H1 (cell line): ENCODE data around the gene SLC27A1. TPM values are rescaled to one million over a fixed set of nuclear protein-coding genes. Genes with fewer than 3 reads are reported as not detected.

Source experiments
- CTCF ChIA-PET: fragments of 300-600 bp; sonication (Branson Sonifier 250); formaldehyde crosslinking; loops from one replicate; lab custom pipeline; 2021; ENCODE audit not compliant: partially characterized antibody; lab: Charles Lee
- POLR2A ChIA-PET: fragments of 300-600 bp; sonication (Branson Sonifier 250); formaldehyde crosslinking; loops from one replicate; lab custom pipeline; 2021; ENCODE audit warnings: inconsistent platforms; ENCODE audit not compliant: partially characterized antibody; lab: Charles Lee
- DNase-seq, 2 experiments: peaks; one replicate each; pipeline versions ENCODE4 v3.0.0 to v3.0.0-alpha.2; 2010 to 2022; ENCODE audit warnings: low spot score in 2 of 2, low read depth in 1 of 2, mixed read lengths in 1 of 2
- FAIRE-seq: peaks from 2 replicates; lab custom pipeline; 2011; peaks lifted over from hg19 to GRCh38; lab: Jason Lieb, UNC
- H2AFZ ChIP-seq: 2 replicates; pipeline ENCODE4 v1.8.1; 2012; ENCODE audit warnings: low read length, inconsistent platforms
- H2AK5ac ChIP-seq: 2 replicates; pipeline ENCODE4 v1.6.1; 2013; ENCODE audit warnings: low read depth, low read length
- H2BK120ac ChIP-seq: replicated peaks from 2 replicates; pipeline ENCODE3; 2013; ENCODE audit warnings: low read depth, low read length, inconsistent platforms
- H2BK12ac ChIP-seq: 2 replicates; pipeline ENCODE4 v1.6.1; 2013; ENCODE audit warnings: low read depth, low read length
- H2BK15ac ChIP-seq: 2 replicates; pipeline ENCODE4 v1.6.1; 2013; ENCODE audit warnings: low read length
- H2BK20ac ChIP-seq: 2 replicates; pipeline ENCODE4 v1.6.1; 2013; ENCODE audit warnings: low read length
- H2BK5ac ChIP-seq: 2 replicates; pipeline ENCODE4 v1.6.1; 2013; ENCODE audit warnings: low read depth, low read length
- H3K14ac ChIP-seq: 2 replicates; pipeline ENCODE4 v1.6.1; 2013; ENCODE audit warnings: inconsistent platforms; ENCODE audit not compliant: insufficient read length
- H3K18ac ChIP-seq: 2 replicates; pipeline ENCODE4 v1.6.1; 2013; ENCODE audit warnings: low read length; ENCODE audit errors: extremely low read depth
- H3K23ac ChIP-seq: 2 replicates; pipeline ENCODE4 v1.6.1; 2013; ENCODE audit warnings: inconsistent platforms; ENCODE audit not compliant: insufficient read length
- H3K23me2 ChIP-seq: 2 replicates; pipeline ENCODE4 v1.6.1; 2013; ENCODE audit warnings: low read depth, low read length
- H3K27ac ChIP-seq: 2 replicates; pipeline ENCODE4 v1.6.1; 2011; ENCODE audit warnings: low read depth, low read length, inconsistent platforms
- H3K27me3 ChIP-seq, 4 experiments: replicated peaks in 1 of 4; 1 replicate in 1 of 4; 2 replicates in 3 of 4; pipeline versions ENCODE4 v1.6.1 to v1.8.1; 2011 to 2013; ENCODE audit warnings: low read length in 3 of 4, mild to moderate bottlenecking in 3 of 4, inconsistent platforms in 2 of 4, mixed read lengths in 2 of 4, moderate library complexity in 1 of 4; ENCODE audit not compliant: control insufficient read depth in 3 of 4, insufficient read depth in 3 of 4; ENCODE audit errors: extremely low read depth in 1 of 4
- H3K36me3 ChIP-seq, 4 experiments: 2 replicates each; pipeline versions ENCODE4 v1.6.1 to v1.8.1; 2011 to 2013; ENCODE audit warnings: mild to moderate bottlenecking in 4 of 4, low read length in 3 of 4, moderate library complexity in 2 of 4, control low read depth in 1 of 4, inconsistent platforms in 1 of 4; ENCODE audit not compliant: insufficient read depth in 4 of 4, control insufficient read depth in 2 of 4
- H3K4ac ChIP-seq: replicated peaks from 2 replicates; pipeline ENCODE3; 2013; ENCODE audit warnings: low read length, low read depth, mixed read lengths, inconsistent platforms; ENCODE audit not compliant: insufficient read length
- H3K4me1 ChIP-seq, 4 experiments: replicated peaks in 1 of 4; 1 replicate in 1 of 4; 2 replicates in 3 of 4; pipeline versions ENCODE4 v1.6.1 to v1.8.1; 2011 to 2013; ENCODE audit warnings: low read length in 3 of 4, inconsistent platforms in 2 of 4, mixed read lengths in 1 of 4; ENCODE audit not compliant: insufficient read depth in 4 of 4, control insufficient read depth in 3 of 4
- H3K4me2 ChIP-seq, 2 experiments: 2 replicates each; pipeline versions ENCODE4 v1.6.1 to v1.8.1; 2011 to 2013; ENCODE audit warnings: low read depth in 2 of 2, low read length in 2 of 2, control low read depth in 1 of 2, inconsistent platforms in 1 of 2, mild to moderate bottlenecking in 1 of 2; ENCODE audit not compliant: insufficient read depth in 1 of 2
- H3K4me3 ChIP-seq, 4 experiments: fragments of 200-600, 300-600 bp in 1 of 4; sonication (generic), shearing (Covaris generic), sonication (Bioruptor Twin) in 1 of 4; 2 replicates each; pipeline versions ENCODE4 v1.5.1 to v1.8.1; 2011 to 2016; ENCODE audit warnings: low read length in 4 of 4, low read depth in 3 of 4, control low read depth in 2 of 4, inconsistent platforms in 2 of 4, mild to moderate bottlenecking in 2 of 4, mixed read lengths in 1 of 4, moderate library complexity in 1 of 4; ENCODE audit not compliant: insufficient read depth in 2 of 4; ENCODE audit errors: extremely low read depth in 1 of 4
- H3K56ac ChIP-seq: replicated peaks from 2 replicates; pipeline ENCODE3; 2013; ENCODE audit warnings: low read depth, mild to moderate bottlenecking, mixed read lengths, low read length, inconsistent platforms; ENCODE audit not compliant: insufficient read length
- H3K79me1 ChIP-seq: 2 replicates; pipeline ENCODE4 v1.6.1; 2013; ENCODE audit warnings: low read depth, low read length, control low read depth
- H3K79me2 ChIP-seq, 2 experiments: 2 replicates each; pipeline versions ENCODE4 v1.6.1 to v1.8.1; 2012 to 2013; ENCODE audit warnings: low read length in 2 of 2, mild to moderate bottlenecking in 2 of 2, inconsistent platforms in 1 of 2; ENCODE audit not compliant: insufficient read depth in 2 of 2, control insufficient read depth in 1 of 2
- H3K9ac ChIP-seq, 4 experiments: replicated peaks in 1 of 4; 1 replicate in 1 of 4; 2 replicates in 3 of 4; pipeline versions ENCODE4 v1.6.1 to v1.8.1; 2011 to 2013; ENCODE audit warnings: low read depth in 3 of 4, low read length in 3 of 4, control low read depth in 2 of 4, mild to moderate bottlenecking in 2 of 4, moderate library complexity in 2 of 4, inconsistent platforms in 1 of 4; ENCODE audit errors: extremely low read depth in 1 of 4
- H3K9me3 ChIP-seq, 2 experiments: 2 replicates each; pipeline versions ENCODE4 v1.6.1 to v1.8.1; 2012 to 2013; ENCODE audit warnings: mild to moderate bottlenecking in 2 of 2, moderate library complexity in 2 of 2, control low read depth in 1 of 2, inconsistent platforms in 1 of 2, low read depth in 1 of 2, low read length in 1 of 2, mixed read lengths in 1 of 2; ENCODE audit not compliant: insufficient read depth in 2 of 2
- H4K20me1 ChIP-seq, 2 experiments: replicated peaks in 1 of 2; 2 replicates each; pipeline versions ENCODE3 to v1.8.1; 2011 to 2013; ENCODE audit warnings: inconsistent platforms in 2 of 2, low read length in 2 of 2, mild to moderate bottlenecking in 1 of 2; ENCODE audit not compliant: insufficient read depth in 2 of 2, control insufficient read depth in 1 of 2
- H4K5ac ChIP-seq: 2 replicates; pipeline ENCODE4 v1.6.1; 2013; ENCODE audit warnings: low read length, low read depth, mixed read lengths, inconsistent platforms; ENCODE audit not compliant: insufficient read length
- H4K8ac ChIP-seq: 2 replicates; pipeline ENCODE4 v1.8.0; 2013; ENCODE audit warnings: mild to moderate bottlenecking, moderate library complexity, low read length, inconsistent platforms; ENCODE audit not compliant: insufficient read depth; ENCODE audit errors: extremely low read depth
- H4K91ac ChIP-seq: replicated peaks from 2 replicates; pipeline ENCODE3; 2013; ENCODE audit warnings: low read length, mixed read lengths, inconsistent platforms; ENCODE audit not compliant: insufficient read length
- ASH2L ChIP-seq: fragments of 200-600, 300-600 bp; sonication (generic); IDR thresholded peaks from one replicate; pipeline ENCODE4 v1.7.1; 2017; ENCODE audit warnings: low read length
- ATF2 ChIP-seq: IDR thresholded peaks from 2 replicates; pipeline ENCODE4 v1.6.1; 2012; ENCODE audit warnings: low read length, inconsistent platforms
- CBX8 ChIP-seq: fragments of 300-800, 300-1000 bp; sonication (generic); IDR thresholded peaks from 2 replicates; pipeline ENCODE4 v1.7.1; 2016; ENCODE audit warnings: low read depth, low read length, borderline replicate concordance
- CREB1 ChIP-seq: IDR thresholded peaks from 2 replicates; pipeline ENCODE4 v1.6.1; 2012; ENCODE audit warnings: inconsistent platforms
- HDAC6 ChIP-seq: IDR thresholded peaks from one replicate; pipeline ENCODE4 v1.7.1; 2012; ENCODE audit warnings: low read depth, mild to moderate bottlenecking, inconsistent platforms, low read length, moderate library complexity
- RBBP5 ChIP-seq: IDR thresholded peaks from 2 replicates; pipeline ENCODE4 v1.7.1; 2012; ENCODE audit warnings: low read depth, mild to moderate bottlenecking, inconsistent platforms, low read length, moderate library complexity, borderline replicate concordance
- RXRA ChIP-seq: IDR thresholded peaks from 2 replicates; pipeline ENCODE4 v1.6.1; 2011; ENCODE audit warnings: low read depth, mild to moderate bottlenecking, low read length, moderate library complexity; ENCODE audit not compliant: insufficient read depth
- SP4 ChIP-seq: IDR thresholded peaks from 2 replicates; pipeline ENCODE4 v1.6.1; 2012; ENCODE audit warnings: low read length, inconsistent platforms
- TBP ChIP-seq: IDR thresholded peaks from 2 replicates; pipeline ENCODE4 v1.6.1; 2011; ENCODE audit warnings: low read depth, low read length, improper control_type of control experiment
- USF2 ChIP-seq: IDR thresholded peaks from 2 replicates; pipeline ENCODE4 v1.6.1; 2011; ENCODE audit warnings: low read length, improper control_type of control experiment
- WGBS, 2 experiments: shearing (Covaris generic) in 1 of 2; methylation state at CpG; one replicate each; pipeline versions ENCODE4 v1.1.6 to v1.1.7; 2013 to 2015; ENCODE audit warnings: low lambda C conversion rate in 2 of 2, mixed read lengths in 2 of 2, inconsistent platforms in 1 of 2, low coverage in 1 of 2, missing lambda C conversion rate in 1 of 2; ENCODE audit not compliant: insufficient replicate concordance in 2 of 2, insufficient coverage in 1 of 2, insufficient read length in 1 of 2; ENCODE audit errors: extremely low coverage in 1 of 2, missing lambda C conversion rate in 1 of 2; 5-methylcytosine and 5-hydroxymethylcytosine counted together
- polyA plus RNA-seq, 7 experiments: library from polyadenylated mRNA; depleted of rRNA in 3 of 7; stranded (reverse) in 5 of 7; unstranded in 2 of 7; fragments of >200 nt in 5 of 7; fragments of 200-250 nt in 2 of 7; gene quantifications; 1 replicate in 5 of 7; 2 replicates in 1 of 7; 4 replicates in 1 of 7; pipeline versions ENCODE4 v1.2.1 to v1.2.3, GENCODE V29; 2011 to 2013; ENCODE audit warnings: missing spikeins in 2 of 7, mixed read lengths in 2 of 7
- total RNA-seq: library from RNA; stranded (reverse); fragmentation: NEBNext Ultra II Directional; extraction: Animal tissue kit (Norgen Biotek cat#: 25700); gene quantifications from 2 replicates; pipeline ENCODE4 v1.2.1, GENCODE V29; 2021
- TF ChIP-seq, protein P1 (sequence below): IDR thresholded peaks from 2 replicates; pipeline ENCODE4 v1.6.1; 2012; ENCODE audit warnings: inconsistent platforms

SLC27A1 gene
- total and polyA plus RNA-seq, 2 of the 8 experiments (the other 6 are each of a cell fraction or from before 2014, with no cell fraction given), result 7.5 to 9.1 TPM

GRCh38 chr19:17484520-17485185 is 14.3 kb downstream of the SLC27A1 start:
- H3K18ac ChIP-seq, result no peak overlapping the region; the same call in 1 of the 2 replicates
- H2BK15ac ChIP-seq, result no peak overlapping the region
- no peak overlapping the region for H2BK12ac ChIP-seq
- no peak overlapping the region for H3K4me3 ChIP-seq
- H3K4me2 ChIP-seq, result no peak overlapping the region
- no peak overlapping the region for H2BK120ac ChIP-seq
- no peaks in the 10 kb centered on the region for H4K20me1 ChIP-seq
- H3K23ac ChIP-seq, result no peak overlapping the region
- no peak overlapping the region for H4K91ac ChIP-seq
- H4K5ac ChIP-seq, result no peak overlapping the region
- H3K9ac ChIP-seq, result no peak overlapping the region
- no peak for FAIRE-seq
- CTCF ChIA-PET, result no interaction called here
- H3K23me2 ChIP-seq, result peaks cover 6% of the 10 kb centered on the region
- H3K56ac ChIP-seq, result no peak overlapping the region
- H3K14ac ChIP-seq, result no peak overlapping the region
- no peak for DNase-seq
- no peaks in the 10 kb centered on the region; the same call in 1 of the 2 replicates for H3K79me1 ChIP-seq
- POLR2A ChIA-PET, result no interaction called here
- WGBS, 2 experiments, result 74 to 100% methylated on average over 2 to 6 of the region's 6 CpGs
- no peak overlapping the region for H2BK5ac ChIP-seq
- H3K9me3 ChIP-seq, result no peaks in the 10 kb centered on the region
- no peak overlapping the region for H3K27ac ChIP-seq
- H2BK20ac ChIP-seq, result no peak overlapping the region
- no peaks in the 10 kb centered on the region for H3K36me3 ChIP-seq
- H3K4ac ChIP-seq, result no peak overlapping the region
- no peak overlapping the region for H2AK5ac ChIP-seq
- no peak overlapping the region for H4K8ac ChIP-seq
- no peaks in the 10 kb centered on the region for H3K27me3 ChIP-seq
- no peak overlapping the region for H2AFZ ChIP-seq
- H3K4me1 ChIP-seq, result peaks cover under 1 to 19% (median 15%) of the 10 kb centered on the region in 4 experiments
- no peaks in the 10 kb centered on the region for H3K79me2 ChIP-seq
- TF ChIP-seq ATF2 (no peak), USF2 (no peak), RXRA (no peak), CREB1 (no peak), CBX8 (no peak), SP4 (no peak), HDAC6 (no peak), ASH2L (no peak), RBBP5 (no peak), TBP (no peak)
- TF ChIP-seq, protein P1, sequence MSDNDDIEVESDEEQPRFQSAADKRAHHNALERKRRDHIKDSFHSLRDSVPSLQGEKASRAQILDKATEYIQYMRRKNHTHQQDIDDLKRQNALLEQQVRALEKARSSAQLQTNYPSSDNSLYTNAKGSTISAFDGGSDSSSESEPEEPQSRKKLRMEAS, result no peak
